Measurements from ENCODE around the gene ATP9A.

DNA sequence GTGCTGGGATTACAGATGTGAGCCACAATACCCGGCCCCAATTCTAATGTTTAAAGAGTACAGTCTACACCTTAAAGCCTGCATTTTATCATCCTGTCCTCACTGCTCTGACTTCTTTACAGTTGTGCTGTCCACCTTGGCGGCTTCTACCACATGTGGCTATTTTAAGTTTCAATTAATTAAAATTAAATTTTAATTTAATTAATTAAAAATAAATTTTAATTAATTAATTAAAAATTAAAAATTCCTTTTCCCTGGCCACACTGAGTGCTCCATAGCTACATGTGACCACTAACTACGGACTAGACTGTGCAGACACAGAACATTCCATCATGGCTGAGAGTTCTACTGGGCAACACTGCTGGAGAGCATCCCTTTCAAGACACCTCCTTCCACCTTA, 27.4 kb downstream of the ATP9A start:
- TF ChIP-seq POLR2AphosphoS5 (IDR thresholded peaks at IDR 0.05; ENCODE audit: low read depth) (no peak), CTCF (IDR thresholded peaks at IDR 0.05; ENCODE audit: insufficient read depth, low read length) (no peak), GABPA (IDR thresholded peaks at IDR 0.05; ENCODE audit: low read depth) (no peak)

Data from HL-60 (cell line).